ENCODE results near the gene FSIP1.

DNA sequence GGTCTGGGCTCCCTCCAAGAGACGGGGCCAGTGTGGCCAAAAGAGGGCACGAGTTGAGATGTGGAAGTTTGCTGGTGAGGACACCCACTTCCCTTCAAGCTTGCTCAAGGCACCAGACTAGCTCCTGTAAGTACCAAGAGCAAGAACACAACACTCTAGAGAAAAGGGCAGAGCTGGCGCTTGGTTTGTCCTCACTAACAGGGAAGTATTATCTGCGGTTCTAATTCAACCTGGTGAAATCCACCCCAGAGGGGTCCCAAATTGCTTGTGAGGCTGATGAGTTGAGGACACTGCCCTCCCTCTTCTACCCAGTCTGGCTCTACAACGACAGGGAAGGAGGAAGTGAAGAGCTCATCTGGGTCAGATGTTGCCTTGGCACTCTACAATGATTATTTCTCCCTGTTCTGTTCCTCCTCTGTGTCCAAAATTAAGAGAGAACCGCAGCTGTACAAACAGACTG is 16.9 kb upstream of the FSIP1 start:
- no peak for TF ChIP-seq POLR2A (conservative IDR thresholded peaks at IDR 0.05)
- TF ChIP-seq GABPA (tag; conservative IDR thresholded peaks at IDR 0.05; ENCODE audit: low read depth), result no peak
- TF ChIP-seq CTBP1 (IDR thresholded peaks at IDR 0.05; ENCODE audit: borderline replicate concordance), result no peak
- TF ChIP-seq STAT5B (CRISPR knock-in tag; IDR thresholded peaks at IDR 0.05), result no peak
- no peak for TF ChIP-seq MTF1 (CRISPR knock-in tag; IDR thresholded peaks at IDR 0.05; ENCODE audit: borderline replicate concordance)
- no peak for TF ChIP-seq CHD1 (IDR thresholded peaks at IDR 0.05; ENCODE audit: low read length)

Measured in K562 (cell line).